OCI-LY1 (cell line): Measurements from ENCODE around the gene STRBP.

ENCODE experiments used
- H2AFZ ChIP-seq: fragments of 200-600 bp; sonication (generic), shearing (Covaris generic); 2 replicates; pipeline ENCODE4 v1.6.0; 2014; ENCODE audit warnings: antibody characterized with exemption, mild to moderate bottlenecking, low read length
- H3F3A ChIP-seq: fragments of 200-600 bp; sonication (generic), shearing (Covaris generic); 2 replicates; pipeline ENCODE4 v1.6.0; 2014; ENCODE audit warnings: mild to moderate bottlenecking, antibody characterized with exemption, low read length, moderate library complexity; ENCODE audit not compliant: insufficient read depth
- H3K27ac ChIP-seq: fragments of 200-600 bp; sonication (generic); 2 replicates; pipeline ENCODE4 v1.5.1; 2014; ENCODE audit warnings: low read length, mixed run types, mild to moderate bottlenecking, low read depth; ENCODE audit not compliant: poor library complexity, severe bottlenecking
- H3K27me3 ChIP-seq: fragments of 200-600 bp; sonication (generic); 2 replicates; pipeline ENCODE4 v1.6.0; 2014; ENCODE audit warnings: antibody characterized with exemption, mild to moderate bottlenecking, low read length, moderate library complexity; ENCODE audit not compliant: insufficient read depth
- H3K36me3 ChIP-seq: fragments of 200-600 bp; sonication (generic); 2 replicates; pipeline ENCODE4 v1.6.1; 2014; ENCODE audit warnings: mild to moderate bottlenecking, antibody characterized with exemption, low read length, moderate library complexity, mixed read lengths; ENCODE audit not compliant: insufficient read depth
- H3K4me1 ChIP-seq: fragments of 200-600 bp; sonication (generic); 2 replicates; pipeline ENCODE4 v1.5.1; 2014; ENCODE audit warnings: mild to moderate bottlenecking, low read length, moderate library complexity; ENCODE audit not compliant: insufficient read depth, severe bottlenecking
- H3K4me2 ChIP-seq: fragments of 200-600 bp; sonication (generic), shearing (Covaris generic); 2 replicates; pipeline ENCODE4 v1.6.1; 2014; ENCODE audit warnings: low read length
- H3K4me3 ChIP-seq: fragments of 200-600 bp; sonication (generic); 2 replicates; pipeline ENCODE4 v1.5.1; 2014; ENCODE audit warnings: low read length, low read depth, mild to moderate bottlenecking, mixed read lengths; ENCODE audit not compliant: poor library complexity, severe bottlenecking
- H3K79me2 ChIP-seq: fragments of 200-600 bp; shearing (Covaris generic); 2 replicates; pipeline ENCODE4 v1.6.1; 2016; ENCODE audit warnings: mixed run types, low read length, mixed read lengths; ENCODE audit not compliant: insufficient read depth
- H3K9ac ChIP-seq: fragments of 200-600 bp; sonication (generic), shearing (Covaris generic); 2 replicates; pipeline ENCODE4 v1.6.1; 2014; ENCODE audit warnings: mild to moderate bottlenecking, low read length, mixed read lengths
- H3K9me2 ChIP-seq: fragments of 200-600 bp; sonication (generic), shearing (Covaris generic); 2 replicates; pipeline ENCODE4 v1.6.1; 2014; ENCODE audit warnings: low read depth, mild to moderate bottlenecking, low read length, mixed read lengths
- H3K9me3 ChIP-seq: fragments of 200-600 bp; shearing (Covaris generic); 2 replicates; pipeline ENCODE4 v1.6.1; 2014; ENCODE audit warnings: low read length, mixed read lengths
- H4K20me1 ChIP-seq: fragments of 200-600 bp; sonication (generic), shearing (Covaris generic); 2 replicates; pipeline ENCODE4 v1.6.0; 2016; ENCODE audit warnings: mild to moderate bottlenecking, low read length; ENCODE audit not compliant: insufficient read depth
- CTCF ChIP-seq: fragments of 200-600 bp; sonication (generic), shearing (Covaris generic); IDR thresholded peaks from 2 replicates; pipeline ENCODE4 v1.5.1; 2017; ENCODE audit warnings: mild to moderate bottlenecking, antibody characterized with exemption, low read length, moderate library complexity, mixed read lengths
- EZH2 ChIP-seq: fragments of 200-600 bp; sonication (generic), shearing (Covaris generic); IDR thresholded peaks from 2 replicates; pipeline ENCODE4 v1.8.0; 2017; ENCODE audit warnings: borderline replicate concordance, mixed run types, mild to moderate bottlenecking, antibody characterized with exemption, low read length, moderate library complexity, mixed read lengths

STRBP gene

DNA sequence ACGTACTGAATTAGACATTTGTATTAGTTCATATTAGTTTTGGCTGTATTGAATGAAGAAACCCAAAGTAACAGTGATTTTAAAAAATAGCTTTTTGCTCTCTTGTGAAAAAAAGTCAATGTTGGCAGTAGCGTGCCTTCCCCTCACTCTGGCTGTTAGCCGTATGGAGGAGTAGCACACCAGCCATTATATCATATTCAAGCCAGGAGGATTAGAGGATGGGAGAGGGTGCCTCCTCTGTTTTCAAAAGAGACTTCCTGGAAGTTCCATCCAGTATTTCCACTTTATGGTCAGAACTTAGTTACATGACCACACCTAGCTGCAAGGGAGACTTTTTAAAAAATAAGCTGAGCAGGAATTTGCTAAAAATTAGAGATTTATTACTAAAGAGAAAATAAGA, 193.8 kb downstream of the STRBP start:
- Histone ChIP-seq H3K36me3 (peaks cover 67% of the 10 kb centered on the region; the same call in 1 of the 2 replicates), H2AFZ (no peak overlapping the region), H3K4me2 (no peak overlapping the region), H3K27ac (no peak overlapping the region), H4K20me1 (no peaks in the 10 kb centered on the region), H3F3A (no peaks in the 10 kb centered on the region), H3K79me2 (no peaks in the 10 kb centered on the region), H3K27me3 (no peaks in the 10 kb centered on the region), H3K9me2 (no peaks in the 10 kb centered on the region), H3K4me1 (peaks cover 13% of the 10 kb centered on the region), H3K9ac (no peak overlapping the region), H3K4me3 (no peak overlapping the region), H3K9me3 (no peaks in the 10 kb centered on the region)
- no peak for TF ChIP-seq CTCF
- TF ChIP-seq EZH2: no peak

- H3K4me3 ChIP-seq: no peak overlapping the region
- peaks cover 13% of the 10 kb centered on the region for H3K4me1 ChIP-seq
- H2AFZ ChIP-seq: no peak overlapping the region
- H3K36me3 ChIP-seq: peaks cover 63% of the 10 kb centered on the region; the same call in 1 of the 2 replicates
- no peak overlapping the region for H3K27ac ChIP-seq
- H4K20me1 ChIP-seq: no peaks in the 10 kb centered on the region
- H3K4me2 ChIP-seq: no peak overlapping the region
- TF ChIP-seq CTCF (no peak), EZH2 (no peak)
- no peak overlapping the region for H3K9ac ChIP-seq
- no peaks in the 10 kb centered on the region for H3K27me3 ChIP-seq
- no peaks in the 10 kb centered on the region for H3K9me3 ChIP-seq
- no peaks in the 10 kb centered on the region for H3F3A ChIP-seq
- H3K79me2 ChIP-seq: no peaks in the 10 kb centered on the region
- no peaks in the 10 kb centered on the region for H3K9me2 ChIP-seq
Measured at GRCh38 chr9:123073991-123074422, 194.4 kb downstream of the STRBP start.

GRCh38 chr9:123073441-123073840, 194.9 kb downstream of the STRBP start:
- H3K4me1 ChIP-seq: peaks cover 13% of the 10 kb centered on the region
- H3K9ac ChIP-seq: no peak overlapping the region
- H3K9me3 ChIP-seq: no peaks in the 10 kb centered on the region
- H3K4me3 ChIP-seq: no peak overlapping the region
- no peak for TF ChIP-seq CTCF
- TF ChIP-seq EZH2: no peak
- H4K20me1 ChIP-seq: no peaks in the 10 kb centered on the region
- H3K27ac ChIP-seq: no peak overlapping the region
- no peaks in the 10 kb centered on the region for H3K9me2 ChIP-seq
- H3F3A ChIP-seq: no peaks in the 10 kb centered on the region
- H3K27me3 ChIP-seq: no peaks in the 10 kb centered on the region
- H3K79me2 ChIP-seq: no peaks in the 10 kb centered on the region
- peaks cover 57% of the 10 kb centered on the region; the same call in 1 of the 2 replicates for H3K36me3 ChIP-seq
- H2AFZ ChIP-seq: no peak overlapping the region
- no peak overlapping the region for H3K4me2 ChIP-seq
